ENCODE measurements around the gene FAM180B.

DNA sequence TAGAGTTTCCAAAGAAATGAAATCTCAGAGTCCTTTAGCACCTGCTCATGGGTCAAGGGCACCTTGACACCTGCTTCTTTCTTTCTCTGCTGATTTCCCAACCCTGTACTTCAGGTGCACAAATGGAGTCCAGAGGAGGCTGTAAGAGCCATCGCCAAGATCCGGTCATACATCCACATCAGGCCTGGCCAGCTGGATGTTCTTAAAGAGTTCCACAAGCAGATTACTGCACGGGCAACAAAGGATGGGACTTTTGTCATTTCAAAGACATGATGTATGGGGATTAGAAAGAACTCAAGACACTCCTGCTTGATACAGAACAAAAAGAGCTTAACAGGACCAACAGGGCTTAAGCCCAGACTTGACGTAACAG lies 15.1 kb upstream of the FAM180B start:
- TF ChIP-seq POLR2AphosphoS5 (IDR thresholded peaks at IDR 0.05; ENCODE audit: low read depth, low read length) (no peak), FOXP2 (optimal IDR thresholded peaks at IDR 0.05; ENCODE audit: borderline replicate concordance, extremely low read depth, extremely low read length, insufficient read depth) (no peak)

Measured in PFSK-1 (cell line).